K562 (cell line): ENCODE data around the gene SLC25A45. TPM values are rescaled to one million over a fixed set of nuclear protein-coding genes. Genes with fewer than 3 reads are reported as not detected.

ENCODE experiments used
- HMG20A ChIP-seq: fragments of 450-650 bp; formaldehyde crosslinking; conservative IDR thresholded peaks from 2 replicates; pipeline ENCODE4 v1.4.0; 2020; ENCODE audit warnings: mild to moderate bottlenecking, mixed read lengths
- KDM5B ChIP-seq: fragments of 200-600 bp; sonication (generic); IDR thresholded peaks from 2 replicates; pipeline ENCODE4 v1.6.1; 2012; ENCODE audit warnings: low read depth, mild to moderate bottlenecking, moderate library complexity, low read length, control low read depth, inconsistent platforms; ENCODE audit not compliant: insufficient replicate concordance
- NCOA6 ChIP-seq: fragments of 450-650 bp; IDR thresholded peaks from 2 replicates; pipeline ENCODE4 v1.6.1; 2017; ENCODE audit warnings: mild to moderate bottlenecking
- NFXL1 ChIP-seq: fragments of 450-650 bp; formaldehyde crosslinking; IDR thresholded peaks from 2 replicates; pipeline ENCODE4 v1.4.0; 2021; ENCODE audit warnings: mild to moderate bottlenecking
- POLR2A ChIP-seq: fragments of 450-650 bp; conservative IDR thresholded peaks from 2 replicates; pipeline ENCODE4 v1.6.1; 2016
- PTTG1 ChIP-seq: fragments of 450-650 bp; IDR thresholded peaks from 2 replicates; pipeline ENCODE4 v1.6.1; 2016; ENCODE audit warnings: low read depth, mild to moderate bottlenecking, missing genetic modification characterization, missing compliant biosample characterization
- TAF9B ChIP-seq: fragments of 450-650 bp; IDR thresholded peaks from 2 replicates; pipeline ENCODE4 v1.6.1; 2018; ENCODE audit warnings: mild to moderate bottlenecking; ENCODE audit not compliant: partially characterized antibody
- ZNF354B ChIP-seq: fragments of 250-450 bp; sonication (Bioruptor Pico); IDR thresholded peaks from 2 replicates; pipeline ENCODE4 v1.4.0; 2020
- polyA plus RNA-seq, 8 experiments: library from polyadenylated mRNA; depleted of rRNA in 4 of 8; stranded (reverse) in 5 of 8; unstranded in 3 of 8; fragments of >200 nt; fragmentation: Nextera tagmentation in 2 of 8; fragmentation: Illumina TruSeq in 1 of 8; extraction: Ambion mirVana in 2 of 8; extraction: Trizol in 1 of 8; gene quantifications; 2 replicates each; pipeline versions ENCODE4 v1.2.1 to v1.2.3, GENCODE V29; 2011 to 2014; ENCODE audit warnings: inconsistent platforms in 1 of 8, missing spikeins in 1 of 8
- total RNA-seq, 7 experiments: library from RNA; depleted of rRNA in 6 of 7; stranded (reverse); fragments of >200 nt in 6 of 7; fragmentation: Illumina TruSeq in 2 of 7; extraction: Trizol in 2 of 7; gene quantifications; 2 replicates each; pipeline versions ENCODE4 v1.2.1 to v1.2.3, GENCODE V29; 2011 to 2021; ENCODE audit warnings: low replicate concordance in 1 of 7
- TF ChIP-seq, protein P1 (sequence below), 2 experiments: fragments of 450-650 bp; IDR thresholded peaks; 2 replicates each; pipeline ENCODE4 v1.6.1; 2016; ENCODE audit warnings: mild to moderate bottlenecking in 2 of 2, borderline replicate concordance in 1 of 2, low read depth in 1 of 2, moderate library complexity in 1 of 2
- TF ChIP-seq, protein P2 (sequence below): sonication (generic); formaldehyde crosslinking; IDR thresholded peaks from 2 replicates; pipeline ENCODE4 v1.8.1; 2023; ENCODE audit warnings: mild to moderate bottlenecking, missing genetic modification reagents
- TF ChIP-seq, protein P3 (sequence below): fragments of 200-800 bp; sonication (Bioruptor generic); IDR thresholded peaks from 2 replicates; pipeline ENCODE4 v1.6.1; 2017; ENCODE audit warnings: missing genetic modification characterization, missing compliant biosample characterization
- TF ChIP-seq, protein P4 (sequence below): fragments of 450-650 bp; formaldehyde crosslinking; IDR thresholded peaks from 2 replicates; pipeline ENCODE4 v1.4.0; 2020; ENCODE audit warnings: mild to moderate bottlenecking, moderate library complexity

SLC25A45 gene
- total and polyA plus RNA-seq, 9 of the 15 experiments (the other 6 are each of a cell fraction or from before 2014, with no cell fraction given), result 0.15 to 2.3 (median 0.68) TPM

DNA sequence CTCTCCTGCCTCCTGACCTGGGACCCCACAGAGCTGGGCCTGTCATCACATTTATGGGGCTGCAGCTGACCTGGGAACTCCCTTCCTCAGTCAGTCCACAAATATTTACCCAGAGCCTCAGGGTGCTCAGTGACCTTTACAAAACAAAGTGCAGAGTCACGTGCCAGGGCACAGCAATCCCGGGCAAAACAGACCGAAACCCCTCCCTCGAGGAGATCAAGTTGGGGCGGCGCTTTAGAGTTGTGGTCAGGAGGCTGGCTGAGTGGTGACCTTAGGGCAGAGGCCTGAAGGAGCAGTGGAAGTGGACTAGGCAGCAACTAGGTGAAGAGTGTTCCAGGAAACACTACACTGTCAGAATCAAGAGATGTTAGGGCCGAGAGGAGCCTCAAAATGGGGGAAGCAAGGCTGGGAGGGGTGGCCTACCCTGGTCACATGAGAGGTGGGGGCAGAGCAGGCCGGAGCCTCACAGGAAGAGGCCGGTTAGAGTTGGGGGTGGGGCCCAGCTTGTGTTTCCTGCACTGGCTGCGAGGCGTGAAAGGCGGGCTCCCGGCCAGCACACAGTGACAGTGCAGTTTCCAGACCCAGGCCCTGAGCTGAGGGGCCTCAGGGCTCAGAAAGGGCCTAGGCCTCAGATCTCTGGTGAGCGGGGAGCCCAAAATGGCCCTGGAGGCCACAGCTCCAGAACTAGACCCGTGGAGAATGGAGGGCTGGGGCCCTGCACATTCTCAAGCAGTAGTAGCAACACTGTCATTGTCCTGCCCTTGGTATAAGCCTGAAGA is 36.4 kb upstream of the SLC25A45 start (continued):
- TF ChIP-seq, protein P1, sequence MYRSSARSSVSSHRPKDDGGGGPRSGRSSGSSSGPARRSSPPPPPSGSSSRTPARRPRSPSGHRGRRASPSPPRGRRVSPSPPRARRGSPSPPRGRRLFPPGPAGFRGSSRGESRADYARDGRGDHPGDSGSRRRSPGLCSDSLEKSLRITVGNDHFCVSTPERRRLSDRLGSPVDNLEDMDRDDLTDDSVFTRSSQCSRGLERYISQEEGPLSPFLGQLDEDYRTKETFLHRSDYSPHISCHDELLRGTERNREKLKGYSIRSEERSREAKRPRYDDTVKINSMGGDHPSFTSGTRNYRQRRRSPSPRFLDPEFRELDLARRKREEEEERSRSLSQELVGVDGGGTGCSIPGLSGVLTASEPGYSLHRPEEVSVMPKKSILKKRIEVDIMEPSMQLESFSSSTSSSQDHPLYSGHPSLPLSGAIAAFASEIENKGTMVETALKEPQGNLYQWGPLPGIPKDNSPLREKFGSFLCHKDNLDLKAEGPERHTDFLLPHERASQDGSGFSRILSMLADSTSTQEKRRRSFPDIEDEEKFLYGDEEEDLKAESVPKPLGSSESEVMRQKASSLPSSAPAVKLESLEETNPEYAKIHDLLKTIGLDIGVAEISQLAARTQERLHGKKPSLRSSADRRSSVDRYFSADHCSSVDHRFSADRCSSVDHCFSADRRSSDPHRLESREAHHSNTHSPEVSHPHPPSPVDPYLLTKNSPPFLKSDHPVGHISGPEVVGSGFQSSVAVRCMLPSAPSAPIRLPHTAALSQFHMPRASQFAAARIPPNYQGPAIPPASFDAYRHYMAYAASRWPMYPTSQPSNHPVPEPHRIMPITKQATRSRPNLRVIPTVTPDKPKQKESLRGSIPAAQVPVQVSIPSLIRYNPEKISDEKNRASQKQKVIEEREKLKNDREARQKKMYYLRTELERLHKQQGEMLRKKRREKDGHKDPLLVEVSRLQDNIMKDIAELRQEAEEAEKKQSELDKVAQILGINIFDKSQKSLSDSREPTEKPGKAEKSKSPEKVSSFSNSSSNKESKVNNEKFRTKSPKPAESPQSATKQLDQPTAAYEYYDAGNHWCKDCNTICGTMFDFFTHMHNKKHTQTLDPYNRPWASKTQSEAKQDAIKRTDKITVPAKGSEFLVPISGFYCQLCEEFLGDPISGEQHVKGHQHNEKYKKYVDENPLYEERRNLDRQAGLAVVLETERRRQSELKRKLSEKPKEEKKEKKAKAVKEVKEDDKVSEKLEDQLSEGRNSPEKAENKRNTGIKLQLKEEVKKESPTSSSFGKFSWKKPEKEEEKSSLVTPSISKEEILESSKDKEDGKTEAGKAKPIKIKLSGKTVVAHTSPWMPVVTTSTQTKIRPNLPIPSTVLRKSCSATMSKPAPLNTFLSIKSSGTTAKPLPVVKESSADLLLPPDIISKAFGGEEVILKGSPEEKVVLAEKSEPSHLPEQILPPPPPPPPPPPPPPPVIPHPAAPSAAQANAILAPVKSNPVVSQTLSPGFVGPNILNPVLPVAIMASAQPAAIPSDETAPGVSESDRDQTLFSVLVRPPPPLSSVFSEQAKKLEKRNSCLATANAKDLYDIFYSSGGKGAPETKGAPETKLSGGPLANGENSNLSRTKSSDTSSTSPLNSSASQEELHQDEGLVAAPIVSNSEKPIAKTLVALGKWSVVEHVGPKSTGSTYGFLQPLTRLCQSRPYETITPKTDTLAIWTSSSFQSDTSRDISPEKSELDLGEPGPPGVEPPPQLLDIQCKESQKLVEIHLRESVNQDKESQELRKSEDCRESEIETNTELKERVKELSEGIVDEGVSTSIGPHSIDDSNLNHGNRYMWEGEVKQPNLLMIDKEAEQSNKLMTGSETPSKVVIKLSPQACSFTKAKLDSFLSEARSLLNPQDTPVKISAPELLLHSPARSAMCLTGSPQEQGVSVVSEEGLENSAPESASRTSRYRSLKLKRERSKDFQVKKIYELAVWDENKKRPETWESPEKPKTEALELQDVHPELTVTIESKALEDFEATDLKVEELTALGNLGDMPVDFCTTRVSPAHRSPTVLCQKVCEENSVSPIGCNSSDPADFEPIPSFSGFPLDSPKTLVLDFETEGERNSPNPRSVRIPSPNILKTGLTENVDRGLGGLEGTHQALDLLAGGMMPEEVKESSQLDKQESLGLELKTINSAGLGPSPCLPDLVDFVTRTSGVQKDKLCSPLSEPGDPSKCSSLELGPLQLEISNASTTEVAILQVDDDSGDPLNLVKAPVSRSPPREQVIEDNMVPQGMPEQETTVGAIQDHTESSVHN (IDR thresholded peaks at IDR 0.05; ENCODE audit: borderline replicate concordance in 1 of 2, low read depth in 1 of 2), result peak in 1 of 2 experiments; percentile 94; a peak in 2 of 4 replicates
- TF ChIP-seq, protein P2, sequence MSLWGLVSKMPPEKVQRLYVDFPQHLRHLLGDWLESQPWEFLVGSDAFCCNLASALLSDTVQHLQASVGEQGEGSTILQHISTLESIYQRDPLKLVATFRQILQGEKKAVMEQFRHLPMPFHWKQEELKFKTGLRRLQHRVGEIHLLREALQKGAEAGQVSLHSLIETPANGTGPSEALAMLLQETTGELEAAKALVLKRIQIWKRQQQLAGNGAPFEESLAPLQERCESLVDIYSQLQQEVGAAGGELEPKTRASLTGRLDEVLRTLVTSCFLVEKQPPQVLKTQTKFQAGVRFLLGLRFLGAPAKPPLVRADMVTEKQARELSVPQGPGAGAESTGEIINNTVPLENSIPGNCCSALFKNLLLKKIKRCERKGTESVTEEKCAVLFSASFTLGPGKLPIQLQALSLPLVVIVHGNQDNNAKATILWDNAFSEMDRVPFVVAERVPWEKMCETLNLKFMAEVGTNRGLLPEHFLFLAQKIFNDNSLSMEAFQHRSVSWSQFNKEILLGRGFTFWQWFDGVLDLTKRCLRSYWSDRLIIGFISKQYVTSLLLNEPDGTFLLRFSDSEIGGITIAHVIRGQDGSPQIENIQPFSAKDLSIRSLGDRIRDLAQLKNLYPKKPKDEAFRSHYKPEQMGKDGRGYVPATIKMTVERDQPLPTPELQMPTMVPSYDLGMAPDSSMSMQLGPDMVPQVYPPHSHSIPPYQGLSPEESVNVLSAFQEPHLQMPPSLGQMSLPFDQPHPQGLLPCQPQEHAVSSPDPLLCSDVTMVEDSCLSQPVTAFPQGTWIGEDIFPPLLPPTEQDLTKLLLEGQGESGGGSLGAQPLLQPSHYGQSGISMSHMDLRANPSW (CRISPR knock-in tag), result no peak
- TF ChIP-seq NFXL1 (0 out of 2 replicates have a peak, but pooled peaks have one; percentile 47), KDM5B (peak; percentile 92), TAF9B (no peak), PTTG1 (tag) (no peak), HMG20A (CRISPR knock-in tag) (no peak), NCOA6 (no peak), ZNF354B (CRISPR knock-in tag) (no peak), POLR2A (peak; percentile 90)
- TF ChIP-seq, protein P3, sequence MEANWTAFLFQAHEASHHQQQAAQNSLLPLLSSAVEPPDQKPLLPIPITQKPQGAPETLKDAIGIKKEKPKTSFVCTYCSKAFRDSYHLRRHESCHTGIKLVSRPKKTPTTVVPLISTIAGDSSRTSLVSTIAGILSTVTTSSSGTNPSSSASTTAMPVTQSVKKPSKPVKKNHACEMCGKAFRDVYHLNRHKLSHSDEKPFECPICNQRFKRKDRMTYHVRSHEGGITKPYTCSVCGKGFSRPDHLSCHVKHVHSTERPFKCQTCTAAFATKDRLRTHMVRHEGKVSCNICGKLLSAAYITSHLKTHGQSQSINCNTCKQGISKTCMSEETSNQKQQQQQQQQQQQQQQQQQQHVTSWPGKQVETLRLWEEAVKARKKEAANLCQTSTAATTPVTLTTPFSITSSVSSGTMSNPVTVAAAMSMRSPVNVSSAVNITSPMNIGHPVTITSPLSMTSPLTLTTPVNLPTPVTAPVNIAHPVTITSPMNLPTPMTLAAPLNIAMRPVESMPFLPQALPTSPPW (CRISPR knock-in tag), result no peak
- TF ChIP-seq, protein P4, sequence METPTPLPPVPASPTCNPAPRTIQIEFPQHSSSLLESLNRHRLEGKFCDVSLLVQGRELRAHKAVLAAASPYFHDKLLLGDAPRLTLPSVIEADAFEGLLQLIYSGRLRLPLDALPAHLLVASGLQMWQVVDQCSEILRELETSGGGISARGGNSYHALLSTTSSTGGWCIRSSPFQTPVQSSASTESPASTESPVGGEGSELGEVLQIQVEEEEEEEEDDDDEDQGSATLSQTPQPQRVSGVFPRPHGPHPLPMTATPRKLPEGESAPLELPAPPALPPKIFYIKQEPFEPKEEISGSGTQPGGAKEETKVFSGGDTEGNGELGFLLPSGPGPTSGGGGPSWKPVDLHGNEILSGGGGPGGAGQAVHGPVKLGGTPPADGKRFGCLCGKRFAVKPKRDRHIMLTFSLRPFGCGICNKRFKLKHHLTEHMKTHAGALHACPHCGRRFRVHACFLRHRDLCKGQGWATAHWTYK (CRISPR knock-in tag), result peak; percentile 39; the same call in 1 of the 2 replicates
